Testis (tissue), 2 donors: Measurements from ENCODE around the gene EXOG.

Experiments
- POLR2A ChIP-seq: fragments of 450-650 bp; IDR thresholded peaks from one replicate; pipeline ENCODE4 v1.6.1; 2017; ENCODE audit warnings: antibody characterized with exemption, mild to moderate bottlenecking, moderate library complexity
- TF ChIP-seq, protein P1 (sequence below), 3 experiments: fragments of 450-650 bp in 2 of 3; fragments of 200-600 bp in 1 of 3; sonication (generic) in 1 of 3; IDR thresholded peaks; one replicate each; pipeline ENCODE4 v1.5.1; 2016 to 2019; ENCODE audit warnings: antibody characterized with exemption in 3 of 3, mild to moderate bottlenecking in 2 of 3, moderate library complexity in 1 of 3

DNA sequence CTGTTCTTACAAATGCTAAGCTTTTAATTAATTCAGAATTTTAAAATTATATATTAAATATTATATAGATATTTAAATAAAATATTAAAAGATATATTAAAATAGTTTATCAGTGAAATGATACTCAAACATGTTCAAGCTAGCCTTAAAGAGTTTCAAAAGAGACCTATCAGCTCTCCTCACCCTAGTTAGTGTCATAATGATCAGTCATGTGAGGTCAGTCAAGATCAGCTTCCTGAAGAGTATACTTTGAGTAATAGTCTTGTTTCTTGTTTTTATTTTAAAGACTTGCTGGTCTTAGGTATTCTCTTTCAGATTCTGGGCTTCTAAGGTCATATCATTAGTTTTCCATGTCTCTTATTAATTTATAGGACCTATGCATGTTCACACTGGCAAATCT, 14.5 kb downstream of the EXOG start:
- TF ChIP-seq, protein P1, sequence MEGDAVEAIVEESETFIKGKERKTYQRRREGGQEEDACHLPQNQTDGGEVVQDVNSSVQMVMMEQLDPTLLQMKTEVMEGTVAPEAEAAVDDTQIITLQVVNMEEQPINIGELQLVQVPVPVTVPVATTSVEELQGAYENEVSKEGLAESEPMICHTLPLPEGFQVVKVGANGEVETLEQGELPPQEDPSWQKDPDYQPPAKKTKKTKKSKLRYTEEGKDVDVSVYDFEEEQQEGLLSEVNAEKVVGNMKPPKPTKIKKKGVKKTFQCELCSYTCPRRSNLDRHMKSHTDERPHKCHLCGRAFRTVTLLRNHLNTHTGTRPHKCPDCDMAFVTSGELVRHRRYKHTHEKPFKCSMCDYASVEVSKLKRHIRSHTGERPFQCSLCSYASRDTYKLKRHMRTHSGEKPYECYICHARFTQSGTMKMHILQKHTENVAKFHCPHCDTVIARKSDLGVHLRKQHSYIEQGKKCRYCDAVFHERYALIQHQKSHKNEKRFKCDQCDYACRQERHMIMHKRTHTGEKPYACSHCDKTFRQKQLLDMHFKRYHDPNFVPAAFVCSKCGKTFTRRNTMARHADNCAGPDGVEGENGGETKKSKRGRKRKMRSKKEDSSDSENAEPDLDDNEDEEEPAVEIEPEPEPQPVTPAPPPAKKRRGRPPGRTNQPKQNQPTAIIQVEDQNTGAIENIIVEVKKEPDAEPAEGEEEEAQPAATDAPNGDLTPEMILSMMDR (IDR thresholded peaks at IDR 0.05) = no peak
- TF ChIP-seq POLR2A = no peak
